Keratinocyte (primary cell): ENCODE measurements around the gene SH2B3.

Experiments used
- CTCF ChIP-seq, 3 experiments: IDR thresholded peaks in 1 of 3; conservative IDR thresholded peaks in 1 of 3; optimal IDR thresholded peaks in 1 of 3; 2 replicates in 2 of 3; 3 replicates in 1 of 3; pipeline versions ENCODE3 to v1.5.1; 2011; ENCODE audit warnings: low read length in 3 of 3, mild to moderate bottlenecking in 3 of 3, moderate library complexity in 2 of 3, control low read depth in 1 of 3, inconsistent platforms in 1 of 3; ENCODE audit not compliant: insufficient read depth in 2 of 3; ENCODE audit errors: extremely low read depth in 1 of 3
- EZH2 ChIP-seq: IDR thresholded peaks from one replicate; pipeline ENCODE4 v1.6.1; 2012; ENCODE audit warnings: inconsistent platforms, mild to moderate bottlenecking, low read length, moderate library complexity

GRCh38 chr12:111429828-111430432 is 24.2 kb downstream of the SH2B3 start:
- TF ChIP-seq EZH2 (no peak), CTCF (optimal IDR thresholded peaks at IDR 0.05 in 1 of 3, IDR thresholded peaks at IDR 0.05 in 1 of 3, conservative IDR thresholded peaks at IDR 0.05 in 1 of 3; ENCODE audit: extremely low read depth in 1 of 3, insufficient read depth in 2 of 3, low read length in 3 of 3) (no peak)
